ENCODE measurements around the gene DPP4.

The DPP4 gene

DNA sequence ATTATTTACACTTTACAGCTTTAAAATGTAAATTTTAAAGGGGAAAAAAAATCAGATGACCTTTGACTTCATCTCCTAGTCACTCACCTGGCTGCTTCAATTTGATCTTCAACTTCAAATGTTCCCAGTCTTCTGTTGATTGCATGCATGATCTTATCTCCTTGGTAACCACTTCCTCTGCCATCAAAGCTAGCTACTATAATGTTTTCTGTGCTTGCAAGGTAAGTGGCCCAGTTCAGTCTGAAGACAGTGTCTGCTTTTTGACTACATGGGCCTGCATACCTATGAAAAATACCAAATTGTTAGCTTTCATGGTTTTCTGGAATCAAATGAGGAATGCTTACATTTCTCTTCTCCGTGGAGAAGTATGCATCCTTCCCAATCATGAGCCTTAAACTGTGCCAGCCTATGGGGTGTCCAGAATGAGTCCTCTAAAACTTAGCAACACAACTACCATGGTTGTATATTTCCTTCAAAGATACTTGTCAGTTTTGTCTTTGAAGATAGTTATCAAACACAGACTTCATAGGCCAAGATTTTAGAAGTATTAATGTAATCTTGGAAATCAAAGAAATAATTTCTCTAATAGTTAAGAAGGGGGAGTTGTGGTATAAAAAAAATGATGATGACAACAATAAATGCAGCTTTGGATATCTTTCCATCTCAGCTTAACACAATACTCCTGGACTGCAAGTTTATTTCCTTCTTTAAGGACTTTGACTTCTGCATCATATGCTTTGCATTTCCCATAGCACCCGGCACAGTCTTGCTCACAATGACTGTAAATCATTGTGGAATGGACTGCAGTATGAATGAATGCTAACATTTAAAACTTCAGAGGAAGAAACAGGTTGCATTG is 62.1 kb downstream of the DPP4 start:
- Histone ChIP-seq H4K20me1 (ENCODE audit: insufficient read depth, low read length) (no peaks in the 10 kb centered on the region), H3K4me2 (ENCODE audit: low read length) (no peak overlapping the region), H3K27me3 (ENCODE audit: low read depth, low read length) (no peaks in the 10 kb centered on the region), H3K27ac (ENCODE audit: low read length) (no peak overlapping the region), H3K9ac (ENCODE audit: low read length) (no peak overlapping the region), H3K4me1 (ENCODE audit: low read length) (peaks cover 17% of the 10 kb centered on the region), H2AFZ (ENCODE audit: low read depth, low read length) (no peak overlapping the region), H3K9me3 (ENCODE audit: insufficient read depth, low read length) (no peaks in the 10 kb centered on the region), H3K36me3 (replicated peaks; ENCODE audit: low read depth, low read length) (peaks cover 12% of the 10 kb centered on the region), H3K4me3 (ENCODE audit: low read length) (no peak overlapping the region), H3K79me2 (ENCODE audit: low read length) (no peaks in the 10 kb centered on the region)
- TF ChIP-seq, protein P1, sequence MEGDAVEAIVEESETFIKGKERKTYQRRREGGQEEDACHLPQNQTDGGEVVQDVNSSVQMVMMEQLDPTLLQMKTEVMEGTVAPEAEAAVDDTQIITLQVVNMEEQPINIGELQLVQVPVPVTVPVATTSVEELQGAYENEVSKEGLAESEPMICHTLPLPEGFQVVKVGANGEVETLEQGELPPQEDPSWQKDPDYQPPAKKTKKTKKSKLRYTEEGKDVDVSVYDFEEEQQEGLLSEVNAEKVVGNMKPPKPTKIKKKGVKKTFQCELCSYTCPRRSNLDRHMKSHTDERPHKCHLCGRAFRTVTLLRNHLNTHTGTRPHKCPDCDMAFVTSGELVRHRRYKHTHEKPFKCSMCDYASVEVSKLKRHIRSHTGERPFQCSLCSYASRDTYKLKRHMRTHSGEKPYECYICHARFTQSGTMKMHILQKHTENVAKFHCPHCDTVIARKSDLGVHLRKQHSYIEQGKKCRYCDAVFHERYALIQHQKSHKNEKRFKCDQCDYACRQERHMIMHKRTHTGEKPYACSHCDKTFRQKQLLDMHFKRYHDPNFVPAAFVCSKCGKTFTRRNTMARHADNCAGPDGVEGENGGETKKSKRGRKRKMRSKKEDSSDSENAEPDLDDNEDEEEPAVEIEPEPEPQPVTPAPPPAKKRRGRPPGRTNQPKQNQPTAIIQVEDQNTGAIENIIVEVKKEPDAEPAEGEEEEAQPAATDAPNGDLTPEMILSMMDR (IDR thresholded peaks at IDR 0.05; ENCODE audit: low read depth, low read length): no peak
- TF ChIP-seq EZH2phosphoT487 (IDR thresholded peaks at IDR 0.05; ENCODE audit: low read depth): no peak

DNA sequence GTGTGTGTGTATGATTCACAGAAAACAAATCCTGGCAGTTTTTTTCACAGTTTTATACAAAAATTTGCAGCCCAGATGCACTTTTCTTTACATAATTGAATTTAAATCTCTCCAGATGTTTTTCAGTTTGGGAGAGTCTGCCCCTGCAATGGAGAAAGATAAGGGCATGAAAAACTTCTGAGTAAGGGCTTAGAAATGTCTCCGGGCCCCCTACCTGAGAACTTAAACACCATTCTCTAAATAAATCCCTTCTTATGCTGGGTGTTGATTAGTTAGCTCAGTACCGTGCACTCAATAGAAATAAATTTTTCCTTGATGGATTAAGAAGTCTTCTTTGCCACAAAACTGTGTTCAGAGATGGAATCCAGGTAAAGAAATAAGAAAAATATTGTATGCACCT is 64.5 kb downstream of the DPP4 start:
- Histone ChIP-seq H2AFZ (ENCODE audit: low read depth, low read length) (no peak overlapping the region), H3K79me2 (ENCODE audit: low read length) (no peaks in the 10 kb centered on the region), H3K9me3 (ENCODE audit: insufficient read depth, low read length) (no peaks in the 10 kb centered on the region), H3K27me3 (ENCODE audit: low read depth, low read length) (no peaks in the 10 kb centered on the region), H3K27ac (ENCODE audit: low read length) (no peak overlapping the region), H3K4me3 (ENCODE audit: low read length) (no peak overlapping the region), H3K4me1 (ENCODE audit: low read length) (peaks cover 12% of the 10 kb centered on the region), H3K9ac (ENCODE audit: low read length) (no peak overlapping the region), H4K20me1 (ENCODE audit: insufficient read depth, low read length) (no peaks in the 10 kb centered on the region), H3K4me2 (ENCODE audit: low read length) (no peak overlapping the region), H3K36me3 (replicated peaks; ENCODE audit: low read depth, low read length) (peaks cover 8% of the 10 kb centered on the region)
- TF ChIP-seq, protein P1 (IDR thresholded peaks at IDR 0.05; ENCODE audit: low read depth, low read length): no peak
- TF ChIP-seq EZH2phosphoT487 (IDR thresholded peaks at IDR 0.05; ENCODE audit: low read depth): no peak

DNA sequence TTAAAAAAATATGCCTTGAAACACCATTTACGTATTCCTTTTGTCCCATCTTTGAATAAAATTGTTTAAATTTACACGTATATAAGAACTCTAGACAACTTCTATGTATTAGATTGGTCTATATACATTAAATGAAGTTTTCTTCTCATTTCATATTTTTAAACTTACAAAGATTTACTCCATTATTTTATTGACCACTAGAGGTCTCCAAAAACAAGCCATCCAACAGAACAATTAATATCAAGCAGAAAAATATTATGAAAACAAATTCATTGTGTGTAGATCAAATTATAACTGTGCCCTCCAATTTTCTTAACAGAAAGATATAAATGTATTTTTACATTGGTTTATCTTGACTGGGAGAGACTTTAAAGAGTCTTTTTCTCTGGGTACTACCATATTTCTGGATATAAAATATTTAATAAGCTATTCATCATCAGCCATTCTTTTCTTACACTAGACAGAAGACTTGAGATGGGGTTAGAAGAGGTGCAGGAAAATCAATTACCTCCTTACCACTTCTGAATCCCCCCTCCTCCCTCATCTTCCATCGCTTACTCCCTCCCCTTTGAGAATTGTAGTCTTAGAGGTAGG is 66.5 kb downstream of the DPP4 start:
- H3K4me1 ChIP-seq (ENCODE audit: low read length): no peaks in the 10 kb centered on the region
- H3K36me3 ChIP-seq (replicated peaks; ENCODE audit: low read depth, low read length): no peaks in the 10 kb centered on the region
- no peak overlapping the region for H3K4me3 ChIP-seq (ENCODE audit: low read length)
- H3K4me2 ChIP-seq (ENCODE audit: low read length): no peak overlapping the region
- no peaks in the 10 kb centered on the region for H3K9me3 ChIP-seq (ENCODE audit: insufficient read depth, low read length)
- H4K20me1 ChIP-seq (ENCODE audit: insufficient read depth, low read length): no peaks in the 10 kb centered on the region
- no peak overlapping the region for H3K9ac ChIP-seq (ENCODE audit: low read length)
- no peak overlapping the region for H2AFZ ChIP-seq (ENCODE audit: low read depth, low read length)
- no peak overlapping the region for H3K27ac ChIP-seq (ENCODE audit: low read length)
- no peaks in the 10 kb centered on the region for H3K27me3 ChIP-seq (ENCODE audit: low read depth, low read length)
- H3K79me2 ChIP-seq (ENCODE audit: low read length): no peaks in the 10 kb centered on the region
- no peak for TF ChIP-seq EZH2phosphoT487 (IDR thresholded peaks at IDR 0.05; ENCODE audit: low read depth)
- TF ChIP-seq, protein P1 (IDR thresholded peaks at IDR 0.05; ENCODE audit: low read depth, low read length): peak; percentile 79

DNA sequence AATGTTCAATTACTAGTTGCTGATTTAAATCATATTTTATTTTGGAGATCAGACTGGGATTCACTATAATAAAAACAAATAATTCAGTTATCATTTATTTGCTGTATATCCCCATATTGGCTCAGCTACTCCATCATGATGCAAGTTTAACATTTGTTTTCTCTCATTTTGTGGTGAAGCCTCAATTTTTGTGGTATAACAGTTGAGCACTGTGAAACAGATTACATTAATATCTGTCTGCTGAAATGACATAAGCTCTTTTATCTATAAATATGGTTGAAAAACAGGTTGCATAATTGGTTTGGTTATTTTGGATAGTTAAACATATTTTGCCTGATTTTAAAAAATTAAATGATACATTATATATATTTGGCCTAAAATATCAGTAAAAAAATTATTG is 67.7 kb downstream of the DPP4 start:
- Histone ChIP-seq H3K9me3 (ENCODE audit: insufficient read depth, low read length) (no peaks in the 10 kb centered on the region), H3K4me2 (ENCODE audit: low read length) (no peak overlapping the region), H3K79me2 (ENCODE audit: low read length) (no peaks in the 10 kb centered on the region), H3K27ac (ENCODE audit: low read length) (no peak overlapping the region), H3K27me3 (ENCODE audit: low read depth, low read length) (no peaks in the 10 kb centered on the region), H3K9ac (ENCODE audit: low read length) (no peak overlapping the region), H4K20me1 (ENCODE audit: insufficient read depth, low read length) (no peaks in the 10 kb centered on the region), H3K36me3 (replicated peaks; ENCODE audit: low read depth, low read length) (no peaks in the 10 kb centered on the region), H3K4me3 (ENCODE audit: low read length) (no peak overlapping the region), H3K4me1 (ENCODE audit: low read length) (no peaks in the 10 kb centered on the region), H2AFZ (ENCODE audit: low read depth, low read length) (no peak overlapping the region)
- TF ChIP-seq, protein P1 (IDR thresholded peaks at IDR 0.05; ENCODE audit: low read depth, low read length): no peak
- TF ChIP-seq EZH2phosphoT487 (IDR thresholded peaks at IDR 0.05; ENCODE audit: low read depth): no peak
